Stimulated activated CD8-positive, alpha-beta memory T cell treated with anti-CD3 and anti-CD28 coated beads, Interleukin-15, amount 100 ng/mL, for 24 hours (primary cell): ENCODE measurements around the gene ZSWIM5.
"Not testable (repeated sequence)": the region's sequence is repeated elsewhere in the genome, so short reads cannot be mapped to it uniquely, and the experiment has no call there.

Experiments used
- DNase-seq: peaks from one replicate; pipeline ENCODE4 v3.0.0-alpha.2; 2020; ENCODE audit warnings: low read depth

ZSWIM5 gene

GRCh38 chr1:45200906-45201500, 5.4 kb downstream of the ZSWIM5 start:
- DNase-seq = no peak

GRCh38 chr1:45200435-45200834, 6.0 kb downstream of the ZSWIM5 start:
- DNase-seq = no peak

GRCh38 chr1:45198185-45198584, 8.2 kb downstream of the ZSWIM5 start:
- DNase-seq = no peak

GRCh38 chr1:45196863-45197262, 9.5 kb downstream of the ZSWIM5 start:
- DNase-seq = no peak

- DNase-seq = no peak
Measured at GRCh38 chr1:45191418-45191783, 15.0 kb downstream of the ZSWIM5 start.

GRCh38 chr1:45187725-45188124, 18.7 kb downstream of the ZSWIM5 start:
- no peak for DNase-seq

- not testable (repeated sequence) for DNase-seq
Measured at GRCh38 chr1:45179918-45180519, 26.4 kb downstream of the ZSWIM5 start.

GRCh38 chr1:45177452-45177851, 29.0 kb downstream of the ZSWIM5 start:
- DNase-seq = no peak

- DNase-seq = no peak
Measured at GRCh38 chr1:45172764-45173163, 33.6 kb downstream of the ZSWIM5 start.

GRCh38 chr1:45172005-45172404, 34.4 kb downstream of the ZSWIM5 start:
- no peak for DNase-seq

- no peak for DNase-seq
Measured at GRCh38 chr1:45171575-45171974, 34.8 kb downstream of the ZSWIM5 start.

- no peak for DNase-seq
Measured at GRCh38 chr1:45170151-45170742, 36.2 kb downstream of the ZSWIM5 start.

GRCh38 chr1:45167947-45168346, 38.5 kb downstream of the ZSWIM5 start:
- not testable (repeated sequence) for DNase-seq

- not testable (repeated sequence) for DNase-seq
Measured at GRCh38 chr1:45164307-45164706, 42.1 kb downstream of the ZSWIM5 start.

GRCh38 chr1:45163111-45163510, 43.3 kb downstream of the ZSWIM5 start:
- not testable (repeated sequence) for DNase-seq

GRCh38 chr1:45162041-45163035, 44.1 kb downstream of the ZSWIM5 start:
- not testable (repeated sequence) for DNase-seq

GRCh38 chr1:45155957-45156356, 50.4 kb downstream of the ZSWIM5 start:
- no peak for DNase-seq

- DNase-seq = no peak
Measured at GRCh38 chr1:45155423-45155822, 51.0 kb downstream of the ZSWIM5 start.

GRCh38 chr1:45152126-45152525, 54.3 kb downstream of the ZSWIM5 start:
- DNase-seq = no peak

- DNase-seq = no peak
Measured at GRCh38 chr1:45148209-45148825, 58.1 kb downstream of the ZSWIM5 start.

- no peak for DNase-seq
Measured at GRCh38 chr1:45146833-45147232, 59.6 kb downstream of the ZSWIM5 start.
